ENCODE results near the gene ZNF296.

ZNF296 gene

DNA sequence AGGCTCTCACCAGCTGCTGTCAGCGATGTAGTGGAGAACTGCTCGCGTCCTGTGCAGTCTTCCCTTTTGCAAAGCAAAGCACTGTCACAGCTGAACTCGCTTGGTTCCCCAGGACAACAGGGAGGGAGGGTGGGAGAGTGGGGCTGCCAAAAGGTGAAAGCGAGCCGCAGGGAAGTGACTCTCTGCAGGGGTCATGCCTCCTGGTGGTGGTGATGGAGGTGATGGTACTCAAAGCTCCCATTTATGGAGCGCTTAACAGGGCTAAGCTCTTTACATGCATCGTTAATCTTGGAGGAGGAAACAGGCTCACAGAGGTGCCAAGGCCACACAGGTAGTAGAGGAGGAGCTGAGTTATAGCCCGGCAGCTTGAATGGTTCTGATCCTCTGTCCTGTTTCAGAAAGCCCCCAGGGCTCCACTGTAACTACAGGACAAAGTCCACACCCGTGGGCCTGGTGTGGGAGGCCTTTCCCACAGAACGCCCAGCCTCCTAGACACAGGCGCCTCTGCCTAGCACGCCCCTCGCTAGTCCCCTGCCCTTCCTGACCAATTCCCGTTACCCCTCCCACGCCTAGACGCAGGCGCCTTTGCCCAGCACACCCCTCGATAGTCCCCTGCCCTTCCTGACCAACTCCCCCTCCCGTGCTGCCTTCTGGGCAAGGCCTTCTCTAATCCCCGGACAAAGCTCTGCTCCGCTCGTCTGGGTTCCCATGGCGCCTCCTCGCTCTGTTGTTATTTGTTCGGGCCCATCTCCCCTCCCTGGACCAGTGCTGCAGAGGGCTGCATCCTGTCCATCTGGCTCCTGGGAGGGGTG, 27.4 kb upstream of the ZNF296 start:
- DNase-seq (ENCODE audit: extremely low read depth in 1 of 2, low read depth in 1 of 2): no peak

DNA sequence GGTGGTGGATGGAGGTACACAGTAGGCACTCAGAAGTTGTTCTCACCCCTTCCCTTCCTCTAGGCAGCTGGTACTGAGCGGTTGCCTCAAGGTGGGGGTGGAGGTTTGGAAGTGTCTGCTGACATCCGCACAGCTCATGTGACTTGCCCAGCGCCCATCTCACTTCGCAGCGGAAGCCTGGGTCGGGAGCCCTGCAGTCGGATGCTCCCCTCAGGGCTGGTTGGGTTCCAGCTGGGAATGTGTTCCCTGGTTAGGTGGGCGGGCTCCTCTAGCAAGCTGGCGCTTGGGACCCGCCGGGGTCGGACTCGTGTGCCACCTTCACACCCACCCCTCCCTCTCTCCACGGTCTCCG, 26.9 kb upstream of the ZNF296 start:
- no peak for DNase-seq (ENCODE audit: extremely low read depth in 1 of 2, low read depth in 1 of 2)

- no peak for DNase-seq (ENCODE audit: extremely low read depth in 1 of 2, low read depth in 1 of 2)
Measured at GRCh38 chr19:45102481-45102880, 26.2 kb upstream of the ZNF296 start.

DNA sequence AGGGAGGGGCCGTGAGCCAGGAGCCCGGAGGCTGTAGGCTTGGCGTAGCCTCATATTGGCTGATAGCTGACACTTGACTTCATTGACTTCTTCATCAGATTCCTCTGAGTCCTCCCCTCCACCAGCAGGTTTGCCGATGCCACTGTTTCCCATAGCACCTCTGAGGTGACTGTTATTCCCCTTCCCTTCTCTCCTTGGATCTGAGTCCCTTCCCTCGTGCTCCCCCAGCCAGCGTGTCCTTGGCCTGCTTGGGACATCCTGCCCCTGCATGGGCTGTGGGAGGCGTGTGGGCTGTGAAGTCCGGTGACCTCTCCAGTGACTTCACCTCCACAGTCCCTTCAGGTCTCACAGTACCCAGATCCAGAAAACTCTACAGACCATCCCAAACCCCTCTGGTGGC, 25.5 kb upstream of the ZNF296 start:
- DNase-seq (ENCODE audit: extremely low read depth in 1 of 2, low read depth in 1 of 2): no peak

DNA sequence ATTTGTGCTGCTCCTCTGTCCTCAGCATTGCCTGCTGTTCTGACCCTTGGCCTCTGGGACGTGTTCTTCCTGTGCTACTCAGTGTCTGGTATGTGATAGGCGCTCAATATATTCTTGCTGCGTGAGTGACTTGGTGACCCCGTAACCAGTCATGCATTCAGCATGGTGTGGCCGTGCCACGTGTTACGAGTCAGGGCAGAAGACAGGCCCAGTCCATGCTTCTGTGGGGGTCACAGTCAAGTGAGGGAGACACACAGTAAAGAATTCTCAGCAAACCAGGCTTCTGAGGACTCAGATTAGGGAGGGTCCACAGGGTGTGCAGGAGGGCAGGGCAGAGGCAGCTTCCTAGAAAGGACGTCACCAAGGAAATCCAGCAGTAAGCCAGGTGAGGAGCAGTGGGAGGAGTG, 24.6 kb upstream of the ZNF296 start:
- DNase-seq (ENCODE audit: extremely low read depth in 1 of 2, low read depth in 1 of 2): no peak

DNA sequence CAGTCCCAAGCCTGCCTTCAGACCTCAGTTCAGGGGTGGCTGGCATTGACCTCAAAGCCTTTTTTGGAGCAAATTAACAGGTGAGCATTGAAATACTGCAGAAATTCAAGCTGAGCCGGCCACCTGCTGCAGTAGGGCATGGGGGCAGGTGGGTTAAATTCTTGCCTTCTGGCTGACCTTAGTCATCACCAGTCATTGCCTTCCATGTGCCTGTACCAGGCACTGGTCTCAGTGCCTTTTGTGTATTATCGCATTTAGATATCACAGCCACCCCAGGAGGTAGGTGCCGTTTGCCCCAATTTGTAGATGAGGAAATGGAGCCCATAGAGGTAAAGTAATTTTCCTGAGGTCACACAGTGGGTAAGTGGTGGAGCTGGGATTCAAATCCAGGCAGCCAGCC, 23.9 kb upstream of the ZNF296 start:
- no peak for DNase-seq (ENCODE audit: extremely low read depth in 1 of 2, low read depth in 1 of 2)

DNA sequence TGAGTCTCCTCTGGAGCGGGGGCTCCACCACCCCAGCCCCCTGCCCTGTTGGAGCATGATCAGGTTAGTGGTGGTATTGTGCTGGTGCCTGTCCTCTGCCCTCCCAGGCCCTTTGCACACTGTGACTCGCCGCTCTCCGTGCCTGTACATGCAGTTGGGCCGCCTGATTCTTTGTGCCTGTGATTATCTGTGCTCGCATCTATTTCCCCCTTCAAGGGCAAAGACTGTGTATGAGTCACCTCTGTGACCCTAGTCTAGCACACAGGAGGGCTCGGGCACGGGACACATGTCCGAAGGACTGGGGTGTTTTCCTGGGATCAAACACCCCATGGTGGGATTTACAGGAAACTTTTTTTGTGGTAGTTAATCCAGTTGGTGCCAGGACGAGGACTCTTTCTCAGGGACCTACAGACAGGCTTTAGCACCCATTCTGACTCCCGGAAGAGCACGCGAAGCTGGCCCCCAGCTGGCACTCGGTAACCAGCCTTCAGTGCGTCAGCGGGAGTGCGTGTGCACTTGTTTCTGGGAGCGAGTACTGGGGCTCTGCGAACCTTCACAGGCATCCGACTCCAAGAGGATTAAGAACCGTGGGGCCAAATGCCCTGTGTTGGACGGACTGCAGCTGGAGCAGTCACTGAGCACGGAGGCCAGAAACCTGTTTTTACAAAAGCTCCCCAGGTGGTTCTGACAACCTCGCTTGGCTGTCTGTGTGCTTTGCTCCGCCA, 23.4 kb upstream of the ZNF296 start:
- DNase-seq (ENCODE audit: extremely low read depth in 1 of 2, low read depth in 1 of 2): no peak

- no peak for DNase-seq (ENCODE audit: extremely low read depth in 1 of 2, low read depth in 1 of 2)
Measured at GRCh38 chr19:45098521-45099466, 22.5 kb upstream of the ZNF296 start.

- DNase-seq (ENCODE audit: extremely low read depth in 1 of 2, low read depth in 1 of 2): no peak
Measured at GRCh38 chr19:45097776-45098520, 21.7 kb upstream of the ZNF296 start.

DNA sequence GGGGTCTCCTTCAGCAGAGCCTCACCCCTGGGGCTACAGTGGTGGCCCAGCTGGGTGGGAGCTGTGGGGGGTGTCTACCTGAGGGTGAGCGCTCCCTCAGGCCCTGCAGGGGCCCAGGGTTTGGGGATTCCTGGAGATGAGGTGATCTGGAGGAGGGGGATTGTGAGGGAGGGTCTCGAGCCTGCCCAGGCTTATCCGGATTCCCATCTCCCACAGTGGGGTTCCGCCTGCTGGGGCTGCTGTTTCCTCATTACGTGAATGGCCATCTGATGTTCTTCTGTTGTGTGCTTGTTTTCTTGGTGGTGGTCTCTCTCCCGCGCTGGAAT, 21.1 kb upstream of the ZNF296 start:
- DNase-seq (ENCODE audit: extremely low read depth in 1 of 2, low read depth in 1 of 2): no peak

DNA sequence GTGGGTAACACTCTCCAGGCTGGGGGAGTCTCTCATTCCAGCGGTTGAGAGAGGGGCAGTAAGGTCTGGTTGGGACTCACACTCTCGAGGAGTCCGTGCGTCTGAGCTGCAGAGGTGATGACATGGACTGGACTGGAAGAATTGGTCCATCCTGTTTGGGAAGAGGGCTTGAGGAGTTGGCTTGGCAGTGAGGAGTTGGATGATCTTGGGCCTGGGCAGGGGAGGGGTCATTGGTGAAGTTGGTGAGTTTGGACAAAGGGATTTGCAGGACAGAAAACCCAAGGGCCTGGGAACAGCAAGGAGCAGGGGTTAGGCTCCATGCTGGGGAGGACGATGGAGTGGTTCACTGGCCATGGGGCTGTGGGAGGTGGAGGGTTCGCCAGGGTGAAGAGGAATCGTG, 20.4 kb upstream of the ZNF296 start:
- no peak for DNase-seq (ENCODE audit: extremely low read depth in 1 of 2, low read depth in 1 of 2)

GRCh38 chr19:45095496-45096413, 19.5 kb upstream of the ZNF296 start:
- DNase-seq (ENCODE audit: extremely low read depth in 1 of 2, low read depth in 1 of 2): no peak

GRCh38 chr19:45094707-45095106, 18.4 kb upstream of the ZNF296 start:
- DNase-seq (ENCODE audit: extremely low read depth in 1 of 2, low read depth in 1 of 2): no peak

DNA sequence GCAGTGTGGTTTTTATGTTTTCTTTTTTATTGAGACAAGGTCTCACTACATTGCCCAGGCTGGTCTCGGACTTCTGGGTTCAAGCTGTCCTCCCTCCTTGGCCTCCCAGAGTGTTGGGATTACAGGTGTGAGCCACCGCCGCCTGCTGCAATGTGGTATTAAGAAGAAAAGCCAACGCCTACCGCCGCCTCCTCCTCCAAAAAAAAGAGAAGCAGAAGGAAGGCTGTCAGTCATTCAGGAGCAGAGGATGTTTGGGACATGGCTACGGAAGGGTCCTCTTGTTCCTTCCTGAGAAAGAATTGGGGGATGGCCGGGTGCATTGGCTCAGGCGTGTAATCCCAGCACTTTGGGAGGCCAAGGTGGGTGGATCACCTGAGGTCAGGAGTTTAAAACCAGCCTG, 17.9 kb upstream of the ZNF296 start:
- no peak for DNase-seq (ENCODE audit: extremely low read depth in 1 of 2, low read depth in 1 of 2)

DNA sequence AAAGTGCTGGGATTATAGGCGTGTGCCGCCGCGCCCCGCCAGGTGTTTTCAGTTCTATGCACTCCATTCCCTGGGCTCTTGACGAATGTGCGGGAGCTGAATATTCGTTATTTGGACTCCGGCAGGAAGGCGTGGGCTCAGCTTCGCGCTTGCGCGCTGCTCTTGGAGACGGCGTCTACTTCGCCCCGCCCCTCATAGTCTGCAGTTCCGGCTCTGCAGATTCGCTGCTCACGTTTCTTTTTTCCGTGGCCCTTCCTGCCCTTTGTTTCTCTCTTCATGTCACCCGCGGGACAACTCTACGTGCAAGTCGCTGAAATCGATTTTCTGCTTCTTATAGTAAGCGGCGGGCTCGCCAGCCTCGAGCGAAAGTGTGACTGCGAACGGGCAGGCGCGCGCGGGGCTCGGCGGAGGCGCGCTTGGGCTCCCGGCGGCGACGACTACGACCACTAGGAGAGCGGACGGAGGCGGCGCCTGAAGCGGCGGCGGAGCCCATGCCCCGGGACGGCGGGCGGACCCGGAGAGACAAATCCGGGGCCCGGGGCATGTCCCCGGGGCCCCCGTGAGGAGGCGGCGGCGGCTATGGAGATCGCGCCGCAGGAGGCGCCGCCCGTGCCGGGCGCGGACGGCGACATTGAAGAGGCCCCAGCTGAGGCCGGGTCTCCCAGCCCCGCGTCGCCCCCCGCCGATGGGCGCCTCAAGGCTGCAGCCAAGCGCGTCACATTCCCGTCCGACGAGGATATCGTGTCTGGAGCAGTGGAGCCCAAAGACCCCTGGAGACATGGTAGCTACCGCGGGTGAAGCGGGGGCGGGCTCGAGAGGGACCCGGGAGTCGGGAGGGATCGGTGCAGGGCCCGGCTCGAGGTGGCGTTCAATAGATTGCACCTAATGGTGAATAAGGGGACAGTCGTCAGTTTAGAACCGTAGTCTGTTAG, 16.7 kb upstream of the ZNF296 start, which contains the start of gene PPP1R37:
TSS of gene PPP1R37 (plus strand) at position 433 of the 932 bp plus-strand sequence. CDS start at position 580, 147 bp downstream.
- peak; percentile 85 to 86 for DNase-seq (ENCODE audit: extremely low read depth in 1 of 2, low read depth in 1 of 2)

DNA sequence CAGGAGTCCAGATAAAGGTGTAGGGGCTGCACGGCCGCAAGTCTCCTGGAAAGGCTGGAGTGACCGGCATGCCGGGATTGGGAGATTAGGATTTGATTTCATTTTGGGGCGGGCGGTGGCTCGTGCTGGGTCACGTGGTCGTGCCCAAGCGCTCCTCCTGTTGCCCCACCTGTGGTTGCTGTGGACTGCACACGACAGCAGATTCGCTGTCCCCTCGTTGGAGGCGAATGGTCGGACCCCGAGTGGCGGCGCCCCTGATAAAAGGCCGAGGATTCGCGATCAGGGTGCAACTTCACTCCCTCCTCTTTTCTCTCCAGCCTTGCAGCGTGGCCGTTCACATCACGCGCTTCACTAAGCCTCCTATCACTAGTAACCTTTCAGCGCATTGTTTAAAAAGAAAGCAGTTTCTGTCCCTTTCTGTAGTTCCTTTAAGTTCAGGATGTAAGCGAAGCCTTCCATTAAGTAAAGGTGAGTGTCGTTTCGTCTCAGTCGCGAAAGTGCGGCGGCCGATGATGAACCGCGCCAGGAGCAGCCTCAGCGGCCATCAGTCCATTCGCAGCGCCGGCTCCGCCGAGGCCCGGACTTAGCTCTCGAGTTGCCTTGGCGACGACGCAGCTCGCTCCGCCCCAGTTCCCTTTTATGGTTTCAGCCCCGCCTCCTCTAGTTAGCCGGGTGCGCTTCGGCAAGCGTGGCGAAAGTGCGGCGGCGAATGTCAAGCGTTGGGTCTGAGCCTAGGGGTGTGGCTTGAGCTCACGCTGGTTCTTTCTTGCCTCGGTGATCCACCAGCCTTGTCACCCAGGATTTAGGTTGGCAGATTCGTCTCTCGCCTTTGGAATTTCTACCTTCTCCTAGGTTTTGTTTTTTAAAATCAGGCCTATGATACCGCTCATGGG, 15.0 kb upstream of the ZNF296 start:
- peak; percentile 94 to 97 for DNase-seq (ENCODE audit: extremely low read depth in 1 of 2, low read depth in 1 of 2)

GRCh38 chr19:45090606-45091005, 14.3 kb upstream of the ZNF296 start:
- no peak for DNase-seq (ENCODE audit: extremely low read depth in 1 of 2, low read depth in 1 of 2)

- DNase-seq (ENCODE audit: extremely low read depth in 1 of 2, low read depth in 1 of 2): no peak
Measured at GRCh38 chr19:45090034-45090433, 13.8 kb upstream of the ZNF296 start.

Data from activated CD8-positive, alpha-beta memory T cell treated with anti-CD3 and anti-CD28 coated beads for 1 hour (primary cell).